ENCODE data around the gene IGFBP6. TPM values are rescaled to one million over a fixed set of nuclear protein-coding genes. Genes with fewer than 3 reads are reported as not detected.

Gene IGFBP6, protein sequence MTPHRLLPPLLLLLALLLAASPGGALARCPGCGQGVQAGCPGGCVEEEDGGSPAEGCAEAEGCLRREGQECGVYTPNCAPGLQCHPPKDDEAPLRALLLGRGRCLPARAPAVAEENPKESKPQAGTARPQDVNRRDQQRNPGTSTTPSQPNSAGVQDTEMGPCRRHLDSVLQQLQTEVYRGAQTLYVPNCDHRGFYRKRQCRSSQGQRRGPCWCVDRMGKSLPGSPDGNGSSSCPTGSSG
- 178 and 231 TPM in 2 replicates for total RNA-seq (2014; rRNA removed)
- polyA plus RNA-seq (2012) = 127 TPM

DNA sequence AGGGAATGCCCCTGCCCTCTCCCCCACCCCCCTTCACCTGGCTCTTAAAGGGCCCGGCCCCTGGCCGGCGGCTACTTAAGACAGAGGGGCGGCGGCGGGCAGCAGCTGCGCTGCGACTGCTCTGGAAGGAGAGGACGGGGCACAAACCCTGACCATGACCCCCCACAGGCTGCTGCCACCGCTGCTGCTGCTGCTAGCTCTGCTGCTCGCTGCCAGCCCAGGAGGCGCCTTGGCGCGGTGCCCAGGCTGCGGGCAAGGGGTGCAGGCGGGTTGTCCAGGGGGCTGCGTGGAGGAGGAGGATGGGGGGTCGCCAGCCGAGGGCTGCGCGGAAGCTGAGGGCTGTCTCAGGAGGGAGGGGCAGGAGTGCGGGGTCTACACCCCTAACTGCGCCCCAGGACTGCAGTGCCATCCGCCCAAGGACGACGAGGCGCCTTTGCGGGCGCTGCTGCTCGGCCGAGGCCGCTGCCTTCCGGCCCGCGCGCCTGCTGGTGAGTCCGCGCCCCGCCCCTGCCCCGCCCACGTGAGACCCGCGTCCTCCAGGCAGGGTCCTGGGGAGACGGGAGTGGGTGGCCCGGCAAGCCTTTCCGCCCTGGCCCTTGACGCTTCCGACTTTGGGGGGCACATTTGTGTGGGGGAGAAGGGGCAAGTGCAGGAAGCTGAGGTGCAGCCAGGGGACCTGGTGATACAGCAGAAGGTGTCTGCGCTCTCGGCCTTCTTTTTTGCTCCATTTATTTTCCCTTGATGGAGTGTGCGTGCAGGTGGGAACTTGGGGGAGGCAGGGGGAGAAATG is at the start of gene IGFBP6:
Gene IGFBP6, plus strand, starts transcription at position 104 of the 790 bp plus-strand sequence. Its CDS starts 51 bp downstream, at position 155.
- peak; percentile 45 for DNase-seq (ENCODE audit: low read depth)

DNA sequence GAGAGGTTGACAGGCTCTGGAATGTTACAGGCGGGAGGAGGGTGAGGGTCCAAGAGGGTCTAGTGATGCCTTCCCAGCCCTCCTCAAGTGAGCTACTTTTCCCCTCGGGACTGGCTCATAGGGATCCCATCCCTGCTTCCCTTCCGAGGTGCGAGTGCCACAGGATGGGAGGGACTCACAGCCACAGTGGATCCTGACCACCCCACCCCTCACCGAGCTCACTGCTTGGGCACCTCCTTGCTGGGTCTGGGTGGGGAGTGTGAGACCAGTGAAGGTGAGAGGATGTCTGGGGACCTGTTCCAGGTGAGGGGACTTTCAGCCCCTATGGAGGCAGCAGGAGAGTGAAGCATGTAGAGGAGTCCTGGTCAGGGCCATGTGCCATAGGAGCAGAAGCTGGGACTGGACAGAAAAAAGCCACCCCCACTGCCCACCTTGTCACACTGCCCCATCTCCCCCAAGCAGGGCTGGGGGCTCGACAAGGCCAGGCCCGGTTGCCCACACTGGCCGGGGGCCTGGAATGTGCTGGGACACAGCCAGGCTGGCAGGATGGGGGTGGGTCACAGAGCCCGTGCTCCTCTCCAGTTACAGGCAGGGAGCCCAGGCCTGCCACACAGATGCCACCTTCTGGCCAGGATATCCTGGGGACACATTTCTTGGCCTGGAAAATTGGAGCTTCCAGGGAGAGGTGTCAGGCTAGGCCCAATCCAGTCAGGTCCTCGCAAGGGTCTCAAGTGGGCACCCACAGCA is 49.3 kb upstream of the IGFBP6 start:
- DNase-seq (ENCODE audit: low read depth) = peak; percentile 56

DNA sequence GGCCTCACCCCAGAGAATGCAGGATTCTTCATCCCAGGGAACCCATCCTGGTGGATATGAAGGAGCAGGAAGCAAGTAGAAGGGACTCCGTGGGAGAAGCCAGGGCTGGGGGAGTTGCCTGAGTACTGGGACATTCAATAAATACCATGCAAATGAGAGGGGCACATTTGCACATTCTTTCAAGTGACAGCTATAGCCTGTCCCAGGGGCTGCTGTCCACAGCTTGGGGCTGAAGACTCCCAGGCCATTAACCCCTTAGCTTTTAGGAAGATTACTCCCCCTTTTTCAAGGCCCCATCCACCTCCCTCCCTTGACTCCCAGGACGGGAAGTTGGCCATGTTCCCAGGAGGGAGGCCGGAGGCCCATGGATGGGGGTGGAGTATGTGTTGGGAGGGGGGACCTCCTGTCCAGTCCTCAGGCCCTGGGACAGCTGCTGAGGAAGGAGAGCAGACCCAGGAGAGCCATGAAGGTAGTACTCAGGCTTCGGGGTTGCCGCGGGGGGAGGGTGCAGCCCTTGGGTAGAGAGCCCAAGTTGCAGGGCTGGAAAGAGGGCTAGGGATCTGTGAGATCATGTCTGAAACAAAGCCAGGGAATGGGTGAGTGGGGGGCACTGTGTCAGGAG is 48.6 kb upstream of the IGFBP6 start:
- peak; percentile 80 for DNase-seq (ENCODE audit: low read depth)

DNA sequence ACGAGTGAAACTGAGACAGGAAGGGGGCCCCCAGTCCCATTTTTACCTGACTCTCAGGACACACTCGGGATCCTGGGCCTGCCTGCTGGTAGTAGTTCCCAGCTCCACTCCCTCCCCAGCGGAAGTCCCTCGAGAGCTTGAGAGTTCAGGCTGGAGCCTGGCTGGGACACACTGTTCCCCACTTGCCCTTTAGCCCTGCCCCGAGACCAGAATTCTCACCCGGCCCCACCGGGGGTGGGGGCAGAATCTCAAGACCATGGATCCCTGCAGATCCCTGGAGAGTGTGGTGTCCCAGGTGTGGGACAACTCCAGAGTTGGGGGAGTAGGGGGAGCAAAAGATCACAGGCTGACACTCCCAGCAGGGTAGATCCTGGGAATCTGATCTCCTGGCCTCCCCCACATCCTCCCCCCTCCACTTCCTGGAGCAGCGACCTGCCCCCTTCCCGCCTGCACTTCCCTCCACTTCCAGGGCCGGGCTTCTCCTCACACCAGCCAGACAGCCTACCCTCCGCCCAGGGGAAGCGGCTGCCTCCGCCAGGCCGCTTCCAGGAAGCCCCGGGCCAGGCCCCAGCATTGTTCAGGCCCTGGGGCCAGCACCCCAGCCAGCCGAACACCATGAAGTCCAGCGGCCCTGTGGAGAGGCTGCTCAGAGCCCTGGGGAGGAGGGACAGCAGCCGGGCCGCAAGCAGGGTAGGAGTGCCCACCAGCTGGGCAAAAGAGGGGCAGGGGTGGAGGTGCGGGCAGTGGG is 47.7 kb upstream of the IGFBP6 start, which contains the start of gene TNS2:
Gene TNS2, plus strand, starts transcription at position 495 of the 748 bp plus-strand sequence. Its CDS starts 121 bp downstream, at position 616.
- peak; percentile 84 for DNase-seq (ENCODE audit: low read depth)

DNA sequence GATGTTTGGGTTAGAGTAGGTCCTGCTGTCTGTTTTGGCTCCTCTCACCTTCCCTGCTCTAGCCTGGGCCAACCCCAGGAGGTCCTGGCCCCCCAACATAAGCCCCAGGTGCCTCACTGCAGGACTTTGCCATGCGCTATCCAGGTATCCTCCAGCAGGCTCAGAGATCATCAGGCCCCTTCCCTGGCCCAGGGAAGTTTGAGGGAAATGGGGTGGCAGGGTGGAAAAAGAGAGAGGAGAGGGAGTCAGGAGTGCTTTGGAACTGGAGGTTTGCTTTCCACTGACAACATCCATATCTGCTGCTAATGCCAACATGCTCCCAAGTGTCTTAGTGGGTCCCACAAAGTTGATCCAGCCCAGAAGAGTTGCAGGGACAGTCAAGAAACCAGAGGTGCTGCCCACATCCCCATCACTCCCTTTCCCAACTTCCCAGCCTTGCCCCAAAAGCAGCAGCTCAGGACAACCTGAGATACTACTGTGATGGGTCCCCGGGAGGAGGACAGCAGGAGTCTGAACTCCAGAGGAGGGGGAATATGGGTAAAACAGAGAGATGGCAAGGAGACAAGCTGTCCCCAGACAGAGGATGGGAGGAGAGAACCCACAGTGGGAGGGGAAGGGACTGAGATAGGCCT is 46.9 kb upstream of the IGFBP6 start:
- no peak for DNase-seq (ENCODE audit: low read depth)

DNA sequence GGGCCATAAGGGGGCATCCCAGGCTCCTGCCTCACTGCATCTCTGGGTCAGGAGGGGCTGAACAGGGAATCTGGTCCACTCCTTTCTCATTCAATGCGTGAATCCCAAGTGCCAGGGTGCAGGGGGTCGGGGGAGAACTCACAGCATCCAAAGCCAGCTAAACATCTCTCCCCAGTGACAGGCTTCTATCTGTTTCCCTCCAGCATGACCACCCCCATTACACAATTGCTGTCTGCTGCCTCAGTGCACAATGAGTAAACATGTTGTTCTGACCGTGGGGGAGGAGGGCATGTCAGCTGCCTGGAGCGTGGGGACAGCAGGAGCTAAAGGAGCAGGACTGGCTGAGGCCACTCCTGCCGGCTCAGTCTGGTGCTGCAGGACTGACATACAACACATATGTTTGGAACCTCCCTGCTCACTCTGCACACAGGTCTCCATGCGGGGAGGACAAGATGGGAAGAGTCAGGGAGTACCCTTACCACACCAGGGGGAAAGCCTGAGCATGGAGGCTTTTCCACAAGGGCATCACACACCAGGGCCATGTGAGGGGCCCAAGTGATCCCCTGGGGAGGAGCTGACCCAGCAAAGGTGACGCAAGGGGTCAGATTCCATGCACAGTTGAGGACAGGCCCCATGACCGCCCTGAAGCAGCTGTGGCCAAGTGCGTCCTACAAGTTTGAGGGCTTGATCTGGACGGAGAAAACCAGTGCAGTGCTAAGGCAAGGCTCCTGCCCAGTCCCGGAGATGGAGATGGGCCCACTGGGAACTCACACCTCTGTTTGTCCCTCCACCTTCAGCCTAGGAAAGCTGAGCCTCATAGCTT is 46.2 kb upstream of the IGFBP6 start:
- peak; percentile 86 for DNase-seq (ENCODE audit: low read depth)

DNA sequence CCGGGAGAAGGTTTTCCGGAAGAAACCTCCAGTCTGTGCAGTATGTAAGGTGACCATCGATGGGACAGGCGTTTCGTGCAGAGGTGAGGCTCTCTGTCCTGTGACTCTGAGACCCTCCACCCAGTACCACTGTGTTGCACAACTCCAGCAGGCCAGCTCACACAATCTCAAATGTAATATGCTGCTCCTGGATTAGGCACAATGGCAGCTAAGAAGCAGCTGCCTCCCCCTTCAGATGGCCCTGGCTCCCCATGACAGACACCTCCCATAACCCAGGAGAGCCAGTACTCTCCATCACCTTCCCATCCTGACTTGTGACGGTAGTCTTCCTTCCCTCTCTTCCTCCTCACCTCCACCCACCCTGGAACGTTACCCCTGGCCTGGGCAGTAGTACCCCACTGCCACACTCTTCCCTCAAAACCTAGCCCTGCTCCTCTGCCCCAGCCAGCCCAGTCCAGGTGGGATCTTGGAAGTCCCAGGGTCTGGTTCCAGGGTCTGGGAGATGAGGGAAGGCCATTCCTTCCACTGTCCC is 45.5 kb upstream of the IGFBP6 start:
- DNase-seq (ENCODE audit: low read depth) = no peak

DNA sequence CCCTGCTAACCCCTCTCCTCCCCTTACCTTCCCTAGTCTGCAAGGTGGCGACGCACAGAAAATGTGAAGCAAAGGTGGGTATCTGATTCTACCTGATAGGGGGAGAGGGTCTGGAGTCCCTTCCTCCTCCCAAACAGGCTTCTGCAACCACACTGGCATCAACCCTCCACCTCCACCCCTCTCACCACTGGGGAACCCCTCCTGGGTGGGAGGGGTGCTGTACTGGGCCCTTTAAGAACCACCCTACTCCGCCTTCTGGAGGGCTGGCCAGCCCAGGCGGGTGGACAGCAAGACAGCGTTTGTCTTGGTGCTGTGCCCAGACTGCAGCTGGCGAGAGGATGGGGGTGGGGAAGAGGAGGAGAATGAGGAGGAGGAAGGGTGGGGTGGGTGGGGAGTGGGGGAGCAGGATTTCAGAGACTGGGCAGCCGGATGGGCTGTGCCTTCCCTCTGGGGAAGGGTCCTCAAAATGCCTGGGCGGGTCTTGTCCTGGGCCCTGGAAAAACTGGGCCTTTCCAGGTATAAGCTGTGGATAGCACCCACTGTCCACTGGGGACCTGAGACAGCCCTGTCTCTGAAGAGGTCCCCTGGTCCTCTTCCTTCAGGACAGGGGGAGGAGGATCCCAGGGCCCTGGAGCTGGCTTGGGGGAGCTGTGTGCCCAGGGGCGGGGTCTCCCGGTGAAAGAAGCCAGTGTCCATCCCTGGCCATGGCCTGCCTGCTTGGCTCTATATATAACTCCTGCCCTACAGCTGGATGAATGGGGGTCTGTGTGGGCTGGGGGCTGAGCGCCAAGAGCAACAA is 44.8 kb upstream of the IGFBP6 start:
- peak; percentile 86 for DNase-seq (ENCODE audit: low read depth)

DNA sequence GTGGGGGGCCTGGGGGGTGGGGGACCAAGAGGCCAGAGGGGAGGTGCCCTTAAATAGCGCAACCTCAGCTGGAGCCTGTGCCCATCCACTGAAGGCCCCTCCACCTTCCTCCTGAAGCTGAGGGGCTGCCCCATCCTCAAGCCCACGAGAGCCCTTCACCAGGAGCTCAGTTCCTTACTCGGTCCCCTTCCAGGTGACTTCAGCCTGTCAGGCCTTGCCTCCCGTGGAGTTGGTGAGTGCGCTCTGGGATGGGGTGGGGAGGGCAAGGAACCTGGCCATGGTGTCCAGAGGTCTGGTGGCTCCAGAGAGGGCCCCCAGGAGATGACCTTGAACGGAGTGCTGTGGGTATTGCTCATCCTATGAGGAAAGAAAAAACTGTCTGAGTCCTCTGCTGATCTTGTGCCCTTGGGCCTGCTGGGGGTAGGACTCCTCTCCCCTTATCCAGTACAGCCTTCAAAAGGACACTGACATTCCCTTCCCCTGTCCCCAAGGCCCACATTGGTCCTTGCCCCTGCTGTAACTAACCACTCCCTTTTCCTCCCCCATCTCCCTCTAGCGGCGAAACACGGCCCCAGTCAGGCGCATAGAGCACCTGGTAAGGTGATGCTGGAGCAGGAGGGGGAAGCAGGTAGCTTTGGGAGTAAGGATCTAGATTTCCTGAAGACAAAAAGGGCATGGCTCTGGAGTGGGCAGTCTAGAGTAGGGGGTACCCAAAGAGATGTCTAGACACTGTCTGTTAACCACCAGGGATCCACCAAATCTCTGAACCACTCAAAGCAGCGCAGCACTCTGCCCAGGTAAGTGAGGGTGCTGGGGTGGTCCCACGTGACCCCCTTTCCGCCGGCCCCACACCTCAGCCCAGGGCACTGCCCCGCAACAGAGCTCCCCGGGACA is 44.0 kb upstream of the IGFBP6 start:
- DNase-seq (ENCODE audit: low read depth) = no peak

DNA sequence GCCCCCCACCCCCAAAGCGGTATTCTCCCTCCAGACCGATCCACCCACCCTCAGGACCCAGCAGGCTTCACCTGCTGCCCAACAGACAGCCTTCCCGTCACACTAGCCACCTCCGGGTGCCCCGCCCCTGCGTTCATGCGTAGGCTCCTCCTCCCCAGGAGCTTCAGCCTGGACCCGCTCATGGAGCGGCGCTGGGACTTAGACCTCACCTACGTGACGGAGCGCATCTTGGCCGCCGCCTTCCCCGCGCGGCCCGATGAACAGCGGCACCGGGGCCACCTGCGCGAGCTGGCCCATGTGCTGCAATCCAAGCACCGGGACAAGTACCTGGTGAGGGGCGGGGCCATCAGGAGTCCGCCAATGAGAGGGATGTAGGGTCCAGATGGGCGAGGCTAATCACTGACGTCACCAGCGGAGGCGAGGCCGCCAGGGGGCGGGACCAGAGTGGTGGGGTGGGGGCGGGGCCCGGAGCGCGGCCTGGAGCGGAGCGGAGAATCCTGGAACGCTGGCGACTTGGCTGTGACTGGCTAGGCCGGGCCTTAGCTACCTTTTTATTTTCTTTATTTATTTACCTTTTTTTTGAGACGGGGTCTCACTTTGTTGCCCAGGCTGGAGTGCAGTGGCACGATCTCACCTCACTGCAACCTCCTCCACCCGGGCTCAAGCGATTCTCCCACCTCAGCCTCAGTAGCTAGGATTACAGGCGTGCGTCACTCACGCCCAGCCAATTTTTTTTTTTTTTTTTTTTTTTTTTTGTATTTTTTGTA is 43.2 kb upstream of the IGFBP6 start:
- DNase-seq (ENCODE audit: low read depth) = no peak

DNA sequence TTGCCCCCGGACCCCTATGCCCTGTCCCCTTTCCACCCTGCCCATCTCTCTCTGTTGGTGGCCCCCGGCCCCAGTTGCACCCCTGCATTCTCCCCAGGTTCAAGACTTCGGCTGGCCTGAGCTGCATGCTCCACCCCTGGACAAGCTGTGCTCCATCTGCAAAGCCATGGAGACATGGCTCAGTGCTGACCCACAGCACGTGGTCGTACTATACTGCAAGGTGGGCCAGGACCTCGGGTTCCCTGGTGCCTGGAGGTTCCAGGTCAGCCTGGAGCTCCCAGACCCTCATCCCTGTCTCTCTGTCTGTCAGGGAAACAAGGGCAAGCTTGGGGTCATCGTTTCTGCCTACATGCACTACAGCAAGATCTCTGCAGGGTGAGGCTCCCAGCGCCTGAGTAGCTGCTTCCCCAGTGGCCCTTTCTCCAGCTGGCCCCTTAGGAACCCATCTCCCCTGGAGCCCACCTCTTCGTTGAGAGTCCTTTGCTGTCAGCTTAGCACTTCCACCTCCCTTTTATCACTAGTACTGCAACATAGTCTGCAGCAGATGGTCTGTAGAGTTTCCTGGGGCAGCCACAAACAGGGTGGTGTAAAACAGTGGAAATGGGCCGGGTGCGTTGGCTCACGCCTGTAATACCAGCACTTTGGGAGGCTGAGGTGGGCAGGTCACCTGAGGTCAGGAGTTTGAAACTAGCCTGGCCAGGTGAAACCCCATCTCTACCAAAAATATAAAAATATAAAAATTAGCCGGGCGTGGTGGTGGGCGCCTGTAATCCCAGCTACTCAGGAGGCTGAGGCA is 41.8 kb upstream of the IGFBP6 start:
- no peak for DNase-seq (ENCODE audit: low read depth)

DNA sequence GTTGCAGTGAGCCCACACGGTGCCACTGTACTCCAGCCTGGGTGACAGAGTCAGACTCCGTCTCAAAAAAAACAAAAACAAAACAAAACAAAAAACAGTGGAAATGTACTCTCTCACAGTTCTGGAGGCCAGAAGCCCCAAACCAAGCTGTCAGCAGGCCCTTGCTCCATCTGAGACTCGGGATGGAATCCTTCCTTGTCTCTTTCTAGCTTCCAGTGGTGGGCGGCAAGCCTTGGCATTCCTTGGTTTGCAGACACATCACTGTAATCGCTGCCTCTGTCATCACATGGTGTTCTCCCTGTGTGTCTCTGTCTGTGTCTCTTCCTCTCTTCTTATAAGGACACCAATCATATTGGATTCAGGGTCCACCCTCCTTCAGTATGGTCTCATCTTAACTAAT is 41.2 kb upstream of the IGFBP6 start:
- DNase-seq (ENCODE audit: low read depth) = no peak

DNA sequence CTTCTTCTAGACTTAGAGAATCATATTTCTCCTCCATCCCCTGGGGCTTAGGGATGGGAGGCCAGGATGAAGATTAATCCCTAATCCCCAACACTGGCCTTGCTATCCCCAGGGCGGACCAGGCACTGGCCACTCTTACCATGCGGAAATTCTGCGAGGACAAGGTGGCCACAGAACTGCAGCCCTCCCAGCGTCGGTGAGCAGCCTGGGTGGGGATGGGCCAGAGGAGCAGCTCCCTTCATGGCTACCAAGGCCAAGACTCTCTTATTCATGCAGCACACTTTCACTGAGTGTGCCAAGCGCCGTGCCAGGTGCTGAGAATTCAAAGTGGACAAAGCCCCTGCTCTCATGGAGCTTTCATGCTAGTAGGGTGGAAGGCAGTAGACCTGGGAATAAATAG is 40.6 kb upstream of the IGFBP6 start:
- no peak for DNase-seq (ENCODE audit: low read depth)

DNA sequence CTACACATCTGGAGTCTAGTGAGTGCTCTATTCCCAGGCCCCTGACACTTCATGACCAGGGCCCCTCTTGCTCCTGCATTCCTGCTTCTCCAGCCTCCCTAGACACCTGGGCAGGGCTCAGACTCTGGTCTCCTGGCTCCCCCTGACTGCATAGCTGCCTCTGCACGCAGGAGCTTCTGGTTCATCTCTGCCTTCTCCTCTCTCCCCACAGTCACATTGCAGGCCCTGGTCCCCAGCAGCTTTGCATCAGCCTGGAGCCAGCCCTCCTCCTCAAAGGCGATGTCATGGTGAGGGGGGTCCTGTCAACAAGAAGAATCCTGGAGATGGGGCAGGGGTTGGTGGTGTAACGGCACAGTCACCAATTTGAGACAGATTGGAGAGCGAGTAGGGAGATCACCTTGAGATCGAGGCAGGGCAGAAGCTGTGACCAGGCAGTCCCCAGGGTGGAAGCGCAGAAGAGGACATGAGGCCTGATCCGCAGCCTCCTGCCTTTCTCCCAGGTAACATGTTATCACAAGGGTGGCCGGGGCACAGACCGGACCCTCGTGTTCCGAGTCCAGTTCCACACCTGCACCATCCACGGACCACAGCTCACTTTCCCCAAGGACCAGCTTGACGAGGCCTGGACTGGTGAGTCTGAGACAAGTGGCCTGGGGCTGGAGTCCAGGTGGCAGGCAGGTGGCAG is 39.5 kb upstream of the IGFBP6 start:
- DNase-seq (ENCODE audit: low read depth) = no peak
